Fibroblast of skin of right quadriceps (primary cell): Measurements from ENCODE around the gene PROCA1.

Experiments used
- DNase-seq: peaks from one replicate; pipeline ENCODE4 v3.0.0-alpha.2; 2013

The PROCA1 gene, protein sequence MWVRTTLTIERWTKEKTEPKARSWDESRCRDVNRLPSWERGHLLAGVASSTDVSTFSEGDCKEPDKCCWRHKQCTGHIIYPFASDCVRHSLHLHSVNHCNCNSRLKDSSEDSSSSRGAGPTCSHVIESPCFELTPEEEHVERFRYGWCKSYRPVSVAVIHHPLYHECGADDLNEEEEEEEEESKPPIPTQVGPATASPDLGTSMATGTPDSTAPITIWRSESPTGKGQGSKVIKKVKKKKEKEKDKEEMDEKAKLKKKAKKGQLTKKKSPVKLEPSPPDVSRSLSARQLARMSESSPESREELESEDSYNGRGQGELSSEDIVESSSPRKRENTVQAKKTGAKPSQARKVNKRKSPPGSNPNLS

DNA sequence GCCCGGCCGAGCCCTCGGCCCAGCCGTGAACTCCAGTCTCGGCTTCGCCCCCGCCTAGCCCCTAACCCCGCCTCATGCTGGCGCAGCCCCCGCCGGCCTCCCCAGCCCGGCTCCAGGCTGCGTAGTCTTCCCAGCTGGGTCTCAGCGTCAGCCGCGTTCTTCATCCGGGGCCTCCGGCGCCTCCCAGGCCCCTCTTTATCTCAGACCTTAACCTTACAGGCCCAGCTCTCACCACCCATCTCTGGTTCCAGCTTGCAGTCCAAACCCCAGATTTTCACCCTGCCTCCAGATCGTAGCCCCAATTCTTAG, at the start of gene PROCA1:
Gene PROCA1, minus strand, starts transcription at position 166 of the 309 bp plus-strand sequence. CDS start 228 bp downstream, outside the sequence.
- DNase-seq: no peak

DNA sequence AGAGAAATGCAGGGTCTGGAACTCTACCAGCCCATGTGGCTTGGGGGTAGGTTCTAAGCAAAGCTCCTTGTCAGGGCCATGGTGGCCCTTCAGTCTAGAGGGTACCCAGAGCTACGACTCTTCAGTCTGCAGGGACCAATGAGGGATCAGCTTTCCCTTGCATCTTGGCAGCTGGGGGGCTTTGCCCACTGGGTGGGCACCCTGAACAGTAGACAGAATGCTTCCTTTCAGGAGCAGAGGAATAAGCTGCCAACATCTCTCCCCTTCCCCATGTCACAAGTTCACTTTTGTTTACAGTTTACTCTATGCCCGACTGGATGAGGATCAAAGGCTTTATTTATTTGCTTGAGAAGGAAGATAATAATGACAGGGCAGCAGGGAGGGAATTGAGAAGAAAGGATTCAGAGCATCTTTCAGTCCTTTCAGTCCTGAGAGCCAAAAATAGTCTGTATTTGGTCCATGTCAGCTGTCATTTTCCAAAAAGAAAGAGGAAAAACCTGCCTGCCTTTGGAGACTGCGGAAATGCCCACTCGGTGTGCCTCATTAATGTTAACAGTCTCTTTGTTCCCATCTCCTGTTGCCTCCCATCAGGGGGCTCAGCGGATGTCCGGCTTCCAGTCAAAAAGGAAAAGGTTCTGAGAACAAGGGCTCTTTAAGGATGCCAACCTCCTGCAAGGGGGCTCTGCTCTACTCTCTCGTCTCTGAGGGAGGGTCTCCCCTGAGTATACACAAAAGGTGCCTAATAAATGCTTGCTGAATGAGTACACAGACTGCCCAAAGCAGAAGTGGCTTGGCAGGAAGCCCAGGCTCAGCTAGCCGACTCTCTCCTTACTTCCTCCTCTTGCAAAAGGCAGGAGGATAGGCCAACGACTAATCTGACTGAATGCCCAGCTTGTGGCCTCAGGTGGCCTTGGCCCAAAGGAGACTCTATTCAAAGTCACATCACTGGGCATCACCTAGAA, 49.2 kb upstream of the PROCA1 start:
- peak; percentile 38 for DNase-seq

DNA sequence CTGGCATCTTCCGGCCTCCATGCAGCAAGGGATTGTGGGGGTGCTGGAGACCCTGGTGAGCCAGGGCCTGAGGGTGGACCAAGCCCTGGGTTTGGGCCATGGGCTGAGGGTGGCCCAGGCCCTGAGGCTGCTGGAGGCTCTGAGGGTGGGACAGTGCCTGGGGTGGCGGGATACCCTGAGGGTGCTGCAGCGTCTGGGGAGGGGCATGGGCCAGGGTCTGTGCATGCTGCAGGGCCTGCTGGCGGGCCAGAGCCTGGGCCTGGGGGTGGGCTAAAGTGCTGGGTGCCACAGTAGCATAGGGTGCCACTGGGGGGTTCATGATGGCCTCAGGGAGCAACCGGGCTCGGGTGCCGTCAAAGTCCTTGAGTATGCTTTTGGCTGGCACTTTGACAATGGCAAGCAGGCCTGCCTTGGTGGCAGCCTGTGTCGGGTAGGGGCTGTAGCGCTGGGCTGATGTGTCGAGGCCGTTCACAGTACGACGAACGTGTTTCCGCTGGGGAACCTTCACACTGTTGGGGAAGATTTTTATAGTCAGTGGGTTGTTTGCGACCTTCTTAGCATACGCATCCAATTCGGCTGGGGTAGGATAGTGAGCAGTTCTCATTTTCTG, 47.7 kb upstream of the PROCA1 start:
- no peak for DNase-seq

DNA sequence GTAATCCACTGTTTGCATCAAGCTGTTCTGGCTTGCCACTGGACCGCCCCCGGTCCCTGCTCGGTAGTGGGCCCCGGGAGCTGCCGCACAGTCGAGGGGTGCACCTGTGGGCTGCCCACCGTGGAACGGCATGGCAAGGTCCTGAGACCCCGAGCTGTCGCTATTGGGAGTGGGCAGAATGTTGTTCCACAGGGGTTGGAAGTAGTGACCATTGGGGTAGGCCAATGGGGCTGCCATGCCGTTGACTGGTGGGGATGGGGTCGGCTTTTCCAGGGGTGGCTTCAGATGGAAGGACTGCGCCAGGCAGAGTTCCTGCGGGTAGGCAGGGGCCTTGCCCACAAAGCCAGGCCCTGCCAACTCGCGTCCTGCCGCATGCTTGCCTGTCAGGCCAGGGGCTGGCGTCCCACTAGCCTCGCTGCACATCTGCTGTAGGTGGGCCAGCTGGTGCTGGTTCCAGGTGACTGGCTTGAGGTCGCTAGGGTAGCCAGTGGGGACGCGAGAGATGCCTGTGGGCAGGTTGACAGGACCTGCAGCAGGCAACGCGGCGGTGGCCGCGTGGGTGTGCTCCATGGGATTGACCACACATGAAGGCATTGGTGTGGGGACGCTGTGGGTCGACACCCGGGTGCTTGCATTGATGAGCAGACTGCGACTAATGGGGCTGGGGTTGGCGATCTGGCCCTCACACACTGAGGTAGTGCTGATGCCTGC, 46.9 kb upstream of the PROCA1 start:
- DNase-seq: no peak

DNA sequence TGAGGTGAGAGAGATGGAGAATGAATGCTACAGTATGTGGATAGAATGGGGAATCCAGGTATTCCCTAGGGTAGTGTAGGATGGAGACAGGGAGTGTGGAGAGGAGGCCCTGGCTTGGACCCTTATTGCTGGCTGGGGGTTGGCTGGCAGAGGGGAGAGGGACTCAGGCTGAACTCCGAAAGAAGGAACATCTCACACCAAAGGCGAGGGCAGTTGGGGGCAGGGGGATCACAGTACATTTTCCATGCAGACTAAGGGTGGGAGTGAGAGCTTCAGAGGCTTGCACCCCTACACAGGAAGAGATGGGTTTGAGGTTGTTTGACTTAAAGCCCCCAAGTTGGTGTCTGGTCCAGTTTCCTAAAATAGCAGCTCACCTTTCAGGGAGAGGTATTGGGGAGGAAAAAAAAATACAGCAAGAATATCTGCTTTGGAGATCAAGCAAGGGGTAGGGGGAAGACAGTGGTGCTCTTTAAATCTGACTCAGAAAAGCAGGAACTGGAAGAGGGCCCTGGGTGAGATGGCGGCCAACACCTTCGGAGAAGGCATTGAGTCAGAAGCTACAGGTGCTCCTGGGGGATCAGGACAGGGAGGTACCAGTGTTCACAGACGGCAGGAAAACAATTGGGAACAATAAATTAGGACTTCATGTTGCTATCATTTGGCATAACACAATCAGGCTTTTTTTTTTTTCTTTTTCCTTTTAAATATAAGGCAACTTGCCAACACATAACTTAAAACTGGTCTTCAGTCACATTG, 44.5 kb upstream of the PROCA1 start:
- DNase-seq: no peak

DNA sequence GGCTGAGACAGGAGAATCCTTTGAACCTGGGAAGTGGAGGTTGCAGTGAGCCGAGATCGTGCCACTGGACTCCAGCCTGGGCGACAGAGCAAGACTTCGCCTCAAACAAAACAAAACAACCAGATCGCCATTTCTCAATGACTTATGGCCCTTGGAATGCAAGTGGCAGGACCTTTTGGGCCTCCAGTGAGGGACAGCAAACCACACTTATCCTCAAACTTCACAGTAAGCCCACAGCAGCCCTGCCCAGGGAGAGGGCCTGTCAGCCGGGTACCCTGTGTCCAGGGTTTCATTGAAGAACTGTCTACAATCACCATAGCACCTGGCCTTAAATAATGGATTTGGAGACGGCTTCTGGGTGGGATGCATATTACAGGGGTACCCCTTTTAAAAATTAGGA, 43.8 kb upstream of the PROCA1 start:
- no peak for DNase-seq

DNA sequence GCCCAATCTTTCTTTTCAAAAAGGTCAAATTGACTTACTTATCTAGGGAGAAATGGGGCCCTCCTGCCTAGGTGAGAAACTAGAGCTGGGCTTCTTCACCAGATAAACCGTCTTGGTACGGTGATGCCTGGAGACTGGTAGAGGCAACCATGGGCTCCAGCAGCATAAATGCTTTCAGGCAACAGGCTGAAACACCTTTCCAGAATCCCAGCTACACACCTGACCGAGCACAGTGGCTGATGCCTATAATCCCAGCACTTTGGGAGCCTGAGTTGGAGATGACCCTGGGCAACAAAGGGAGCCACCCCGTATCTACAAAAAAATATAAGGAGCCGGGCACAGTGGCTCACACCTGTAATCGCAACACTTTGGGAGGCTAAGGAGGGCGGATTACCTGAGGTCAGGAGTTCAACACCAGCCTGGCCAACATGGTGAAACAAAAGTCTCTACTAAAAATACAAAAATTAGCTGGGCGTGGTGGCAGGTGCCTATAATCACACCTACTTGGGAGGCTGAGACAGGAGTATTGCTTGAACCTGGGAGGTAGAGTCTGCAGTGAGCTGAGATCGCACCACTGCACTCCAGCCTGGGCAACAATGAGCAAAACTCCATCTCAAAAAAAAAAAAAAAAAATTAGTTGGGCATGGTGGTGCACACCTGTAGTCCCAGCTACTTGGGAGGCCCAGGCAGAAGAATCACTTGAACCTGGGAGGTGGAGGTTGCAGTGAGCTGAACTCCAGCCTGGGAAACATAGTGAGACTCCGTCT, 40.1 kb upstream of the PROCA1 start:
- DNase-seq: no peak

DNA sequence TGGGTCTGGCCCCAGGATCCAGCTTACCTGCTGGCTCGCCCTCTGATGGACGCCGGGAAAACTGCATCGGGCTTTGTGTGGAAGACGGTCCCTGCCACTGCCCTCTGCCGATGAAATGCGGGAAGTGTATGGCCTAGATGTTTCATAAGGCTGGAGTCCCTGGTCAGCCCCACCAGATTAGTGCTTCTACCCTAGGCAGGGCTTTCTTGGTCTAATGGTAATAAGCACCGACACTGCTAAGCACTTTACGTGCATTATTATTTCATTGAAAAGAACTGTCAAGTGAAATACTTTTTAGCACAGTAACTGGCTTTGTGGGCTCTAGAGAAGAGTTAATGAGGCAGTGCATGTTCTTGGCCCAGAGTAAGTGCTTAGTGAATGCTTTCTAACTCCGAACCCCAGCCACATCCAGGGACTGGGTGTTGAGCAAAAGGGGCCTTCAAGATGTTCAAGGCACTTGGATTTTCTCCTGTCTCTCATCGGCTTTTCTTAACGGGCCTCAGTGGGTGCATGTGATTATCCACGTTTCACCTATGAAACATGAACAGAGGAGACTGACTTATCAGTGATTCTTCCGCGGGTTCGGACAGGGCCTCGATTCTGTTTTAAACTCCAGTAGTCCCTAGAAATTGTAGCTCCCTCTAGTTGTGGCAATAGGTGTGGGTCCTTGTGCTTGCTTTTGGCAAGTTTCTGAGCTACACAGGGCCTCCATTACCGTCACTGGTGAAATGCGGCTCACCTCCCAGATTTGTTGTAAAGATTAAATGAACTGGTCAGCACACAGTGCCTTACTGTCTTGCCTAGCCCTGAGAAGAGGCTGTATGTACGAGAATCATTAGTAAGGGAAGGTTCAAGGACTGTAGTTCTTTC, 38.7 kb upstream of the PROCA1 start:
- DNase-seq: peak; percentile 87

DNA sequence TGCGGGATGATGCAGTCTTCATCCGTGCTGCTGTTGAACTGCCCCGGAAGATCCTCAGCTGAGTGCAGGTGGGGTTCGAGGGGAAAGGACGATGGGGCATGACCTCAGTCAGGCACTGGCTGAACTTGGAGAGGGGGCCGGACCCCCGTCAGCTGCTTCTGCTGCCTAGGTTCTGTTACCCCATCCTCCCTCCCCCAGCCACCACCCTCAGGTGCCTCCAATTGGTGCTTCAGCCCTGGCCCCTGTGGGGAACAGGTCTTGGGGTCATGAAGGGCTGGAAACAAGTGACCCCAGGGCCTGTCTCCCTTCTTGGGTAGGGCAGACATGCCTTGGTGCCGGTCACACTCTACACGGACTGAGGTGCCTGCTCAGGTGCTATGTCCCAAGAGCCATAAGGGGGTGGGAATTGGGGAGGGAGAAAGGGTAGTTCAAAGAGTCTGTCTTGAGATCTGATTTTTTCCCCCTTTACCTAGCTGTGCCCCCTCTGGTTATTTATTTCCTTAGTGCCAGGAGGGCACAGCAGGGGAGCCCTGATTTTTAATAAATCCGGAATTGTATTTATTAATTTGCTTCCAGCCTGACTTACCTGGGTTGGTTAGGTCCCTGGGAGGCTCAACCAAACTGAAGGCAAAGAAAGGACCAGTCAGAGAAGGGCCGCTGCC, 38.0 kb upstream of the PROCA1 start:
- no peak for DNase-seq

DNA sequence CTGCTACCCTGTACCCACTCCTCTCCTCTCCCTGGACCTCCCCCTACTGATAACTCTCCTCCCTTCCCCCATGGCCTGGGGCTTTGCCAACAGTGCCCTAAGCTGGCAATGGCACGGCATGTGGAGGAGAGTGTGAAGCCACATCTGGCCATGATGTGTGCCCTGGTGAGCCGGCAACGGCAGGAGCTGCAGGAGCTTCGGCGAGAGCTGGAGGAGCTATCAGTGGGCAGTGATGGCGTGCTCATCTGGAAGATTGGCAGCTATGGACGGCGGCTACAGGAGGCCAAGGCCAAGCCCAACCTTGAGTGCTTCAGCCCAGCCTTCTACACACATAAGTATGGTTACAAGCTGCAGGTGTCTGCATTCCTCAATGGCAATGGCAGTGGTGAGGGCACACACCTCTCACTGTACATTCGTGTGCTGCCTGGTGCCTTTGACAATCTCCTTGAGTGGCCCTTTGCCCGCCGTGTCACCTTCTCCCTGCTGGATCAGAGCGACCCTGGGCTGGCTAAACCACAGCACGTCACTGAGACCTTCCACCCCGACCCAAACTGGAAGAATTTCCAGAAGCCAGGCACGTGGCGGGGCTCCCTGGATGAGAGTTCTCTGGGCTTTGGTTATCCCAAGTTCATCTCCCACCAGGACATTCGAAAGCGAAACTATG, 37.3 kb upstream of the PROCA1 start:
- no peak for DNase-seq

DNA sequence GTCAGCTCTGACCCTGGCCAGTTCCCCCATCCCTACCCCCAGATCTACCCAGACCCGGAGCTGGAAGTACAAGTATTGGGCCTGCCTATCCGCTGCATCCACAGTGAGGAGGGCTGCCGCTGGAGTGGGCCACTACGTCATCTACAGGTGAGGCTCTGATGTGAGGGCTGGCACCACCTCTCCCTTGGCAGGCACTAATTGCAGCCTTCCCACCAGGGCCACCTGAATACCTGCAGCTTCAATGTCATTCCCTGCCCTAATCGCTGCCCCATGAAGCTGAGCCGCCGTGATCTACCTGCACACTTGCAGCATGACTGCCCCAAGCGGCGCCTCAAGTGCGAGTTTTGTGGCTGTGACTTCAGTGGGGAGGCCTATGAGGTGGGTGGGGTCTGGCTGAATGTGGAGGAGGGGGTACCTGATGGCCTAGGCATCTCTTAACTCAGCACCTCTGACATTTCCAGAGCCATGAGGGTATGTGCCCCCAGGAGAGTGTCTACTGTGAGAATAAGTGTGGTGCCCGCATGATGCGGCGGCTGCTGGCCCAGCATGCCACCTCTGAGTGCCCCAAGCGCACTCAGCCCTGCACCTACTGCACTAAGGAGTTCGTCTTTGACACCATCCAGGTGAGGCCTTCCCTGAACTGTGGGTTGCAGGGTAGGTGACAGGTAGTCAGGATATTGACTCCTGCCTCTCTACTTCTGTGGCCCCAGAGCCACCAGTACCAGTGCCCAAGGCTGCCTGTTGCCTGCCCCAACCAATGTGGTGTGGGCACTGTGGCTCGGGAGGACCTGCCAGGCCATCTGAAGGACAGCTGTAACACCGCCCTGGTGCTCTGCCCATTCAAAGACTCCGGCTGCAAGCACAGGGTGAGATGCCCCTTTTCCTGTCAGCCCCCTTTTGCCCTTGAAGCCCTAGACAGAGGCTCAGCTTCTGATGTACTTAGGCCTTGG, 36.4 kb upstream of the PROCA1 start:
- DNase-seq: no peak

DNA sequence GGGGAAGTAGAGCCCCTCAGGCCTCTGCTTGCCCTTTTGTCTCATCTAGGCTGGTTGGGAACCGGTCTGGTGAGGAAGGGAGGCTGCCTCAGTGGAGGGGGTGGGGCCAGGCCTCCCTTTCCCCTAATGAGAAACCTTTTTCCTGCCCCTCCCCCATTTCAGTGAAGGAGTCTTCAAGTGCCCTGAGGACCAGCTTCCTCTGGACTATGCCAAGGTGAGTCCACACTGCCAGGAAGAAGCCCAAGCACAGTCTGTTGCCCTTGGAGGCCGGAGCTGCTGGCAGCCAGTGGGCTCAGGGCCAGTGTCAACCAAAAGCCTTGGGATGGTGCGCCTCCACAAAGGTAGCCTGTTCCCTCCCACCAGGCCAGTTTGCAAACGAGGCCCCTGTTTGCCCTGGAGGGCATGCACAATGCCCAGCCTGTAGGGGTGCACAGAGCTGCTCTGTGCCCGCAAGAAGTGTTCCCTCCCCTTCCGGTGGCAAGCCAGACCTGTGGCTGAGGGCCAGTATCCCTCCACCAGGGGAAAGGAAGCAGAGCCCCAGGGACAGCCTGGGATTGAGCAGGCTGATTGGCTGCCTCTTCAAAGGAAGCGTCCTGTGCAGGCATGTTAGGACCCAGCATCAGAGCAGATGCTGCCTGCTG, 35.5 kb upstream of the PROCA1 start:
- no peak for DNase-seq

DNA sequence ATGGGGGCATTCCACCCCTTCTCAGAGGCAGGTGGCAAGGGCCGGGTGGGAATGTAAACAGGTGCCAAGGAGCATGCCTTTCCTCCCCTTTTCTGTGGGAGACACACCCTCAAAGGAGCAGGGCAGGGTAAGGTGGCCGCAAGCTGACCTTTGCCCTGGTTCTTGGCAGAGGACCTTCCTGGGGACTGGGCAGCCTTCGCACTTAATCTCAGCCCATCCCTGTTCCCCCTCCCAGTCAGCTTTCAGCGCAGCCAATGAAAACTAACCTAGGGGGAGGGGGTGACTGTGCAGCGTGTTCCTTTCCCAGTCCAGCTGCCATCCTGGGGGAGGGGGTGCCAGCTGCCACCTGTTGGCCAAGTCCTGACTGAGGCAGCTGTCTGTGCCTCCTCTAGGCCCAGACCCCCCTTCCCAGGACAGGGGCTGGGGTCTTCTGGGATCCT, 34.9 kb upstream of the PROCA1 start:
- DNase-seq: no peak

DNA sequence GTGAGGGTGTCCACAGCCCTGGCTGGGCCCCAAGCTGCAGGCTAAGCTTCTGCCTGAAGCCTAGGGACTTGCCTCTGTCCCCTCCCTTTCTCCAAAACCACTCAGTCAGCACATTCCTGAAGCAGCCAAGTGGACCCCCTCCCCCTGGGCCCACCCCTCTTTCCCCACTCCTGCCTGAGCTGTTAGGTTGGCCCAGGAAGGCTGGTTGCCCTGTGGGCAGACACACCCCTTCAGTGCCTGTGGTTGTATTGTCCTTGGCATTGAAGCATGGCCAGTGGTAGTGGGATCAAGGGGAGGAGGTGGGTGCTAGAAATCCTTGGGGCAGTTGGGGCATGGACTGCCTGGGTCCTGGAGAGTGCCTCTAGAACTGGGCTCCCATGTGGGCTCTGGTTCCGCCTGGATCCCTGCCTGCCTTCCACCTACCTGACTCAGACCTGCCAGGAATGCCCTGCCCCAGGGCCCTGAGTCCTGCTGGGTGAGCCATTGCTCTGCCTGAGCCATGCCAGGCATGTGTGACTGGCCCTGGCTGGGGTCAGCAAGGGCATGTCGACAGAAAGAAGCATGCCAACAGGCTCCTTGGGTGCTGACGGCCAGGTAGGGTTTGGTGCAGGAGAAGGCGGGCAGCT, 34.2 kb upstream of the PROCA1 start:
- no peak for DNase-seq

DNA sequence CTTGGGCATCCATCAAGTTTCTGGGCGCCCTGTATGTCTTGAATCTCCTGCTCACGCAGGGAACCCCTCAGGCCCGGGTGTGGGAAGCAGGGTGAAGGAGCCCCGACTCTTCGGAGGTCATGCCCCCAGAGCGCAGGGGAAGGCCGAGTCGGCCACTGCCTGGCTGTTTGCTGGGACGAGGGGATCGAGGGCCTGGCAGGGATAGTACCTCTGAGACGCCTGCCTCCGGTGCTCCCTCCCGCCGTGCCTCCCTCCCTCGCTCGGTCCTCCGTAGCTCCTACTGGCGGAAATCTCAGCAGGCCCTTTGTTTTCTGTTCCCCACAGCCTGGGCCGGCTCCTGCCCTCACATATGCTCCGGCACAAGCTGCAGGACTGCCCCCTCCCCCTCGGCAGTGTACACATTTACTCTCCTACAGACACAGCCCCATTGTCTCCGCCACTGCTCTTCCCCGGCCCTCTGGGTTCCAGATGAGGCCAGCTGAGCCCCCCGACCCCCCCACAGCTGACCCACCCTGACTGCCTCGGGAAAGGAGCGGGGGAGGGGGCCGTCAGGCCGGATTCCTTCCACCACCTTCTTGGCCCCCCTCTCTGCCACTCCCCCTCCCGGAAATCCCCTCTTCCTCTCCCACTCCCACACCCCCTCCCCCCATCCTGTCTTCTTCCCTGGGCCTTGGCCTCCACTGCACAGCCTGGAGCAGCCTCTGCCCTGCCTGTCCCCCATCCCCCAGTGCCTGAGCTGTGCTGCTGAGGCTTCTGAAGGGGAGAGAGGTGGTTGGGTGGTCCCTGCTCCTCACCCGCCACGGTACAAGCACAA, 33.5 kb upstream of the PROCA1 start:
- peak; percentile 58 for DNase-seq
